Keratinocyte (primary cell): ENCODE results near the gene CCDC3. TPM values are rescaled to one million over a fixed set of nuclear protein-coding genes. Genes with fewer than 3 reads are reported as not detected.

Experiments
- DNase-seq: peaks from one replicate; pipeline ENCODE4 v3.0.0-alpha.2; 2011; ENCODE audit warnings: low read depth, missing footprints, low spot score
- FAIRE-seq: peaks from 2 replicates; lab custom pipeline; 2011; peaks lifted over from hg19 to GRCh38; lab: Jason Lieb, UNC
- H2AFZ ChIP-seq: 2 replicates; pipeline ENCODE4 v1.6.0; 2012; ENCODE audit warnings: low read length, control low read depth, inconsistent platforms; ENCODE audit not compliant: control insufficient read depth
- H3K27ac ChIP-seq: 2 replicates; pipeline ENCODE4 v1.5.1; 2011; ENCODE audit warnings: low read length; ENCODE audit not compliant: control insufficient read depth, insufficient read depth
- H3K27me3 ChIP-seq: 3 replicates; pipeline ENCODE4 v1.6.0; 2011; ENCODE audit warnings: low read length; ENCODE audit not compliant: control insufficient read depth, insufficient read depth; ENCODE audit errors: extremely low read depth
- H3K36me3 ChIP-seq, 2 experiments: 2 replicates in 1 of 2; 3 replicates in 1 of 2; pipeline ENCODE4 v1.5.1; 2011; ENCODE audit warnings: low read length in 2 of 2, mild to moderate bottlenecking in 1 of 2; ENCODE audit not compliant: control insufficient read depth in 2 of 2, insufficient read depth in 2 of 2; ENCODE audit errors: extremely low read depth in 1 of 2
- H3K4me1 ChIP-seq: 3 replicates; pipeline ENCODE4 v1.5.1; 2011; ENCODE audit warnings: low read length; ENCODE audit not compliant: control insufficient read depth, insufficient read depth; ENCODE audit errors: extremely low read depth
- H3K4me2 ChIP-seq: 3 replicates; pipeline ENCODE4 v1.6.0; 2011; ENCODE audit warnings: low read depth, low read length; ENCODE audit not compliant: control insufficient read depth, insufficient read depth; ENCODE audit errors: extremely low read depth
- H3K4me3 ChIP-seq, 3 experiments: fragments of 200-600 bp in 1 of 3; sonication (generic) in 1 of 3; 2 replicates in 2 of 3; 3 replicates in 1 of 3; pipeline ENCODE4 v1.5.1; 2011 to 2016; ENCODE audit warnings: low read length in 3 of 3, mild to moderate bottlenecking in 3 of 3, control low read depth in 2 of 3, inconsistent platforms in 1 of 3, low read depth in 1 of 3, mixed read lengths in 1 of 3, mixed run types in 1 of 3, moderate library complexity in 1 of 3; ENCODE audit not compliant: control insufficient read depth in 2 of 3, insufficient read depth in 2 of 3; ENCODE audit errors: extremely low read depth in 1 of 3
- H3K79me2 ChIP-seq: 2 replicates; pipeline ENCODE4 v1.6.0; 2012; ENCODE audit warnings: low read length; ENCODE audit not compliant: control insufficient read depth, insufficient read depth
- H3K9ac ChIP-seq: 3 replicates; pipeline ENCODE4 v1.6.0; 2011; ENCODE audit warnings: low read length; ENCODE audit not compliant: control insufficient read depth, insufficient read depth; ENCODE audit errors: extremely low read depth
- H3K9me1 ChIP-seq: 3 replicates; pipeline ENCODE4 v1.6.0; 2011; ENCODE audit warnings: low read length; ENCODE audit not compliant: control insufficient read depth, insufficient read depth; ENCODE audit errors: extremely low read depth
- H3K9me3 ChIP-seq: 2 replicates; pipeline ENCODE4 v1.5.1; 2012; ENCODE audit warnings: low read depth, low read length; ENCODE audit not compliant: control insufficient read depth
- H4K20me1 ChIP-seq: 3 replicates; pipeline ENCODE4 v1.6.0; 2011; ENCODE audit warnings: low read length; ENCODE audit not compliant: control insufficient read depth, insufficient read depth; ENCODE audit errors: extremely low read depth
- EZH2 ChIP-seq: IDR thresholded peaks from one replicate; pipeline ENCODE4 v1.6.1; 2012; ENCODE audit warnings: inconsistent platforms, mild to moderate bottlenecking, low read length, moderate library complexity
- dilution Hi-C: fragments of 300-500 bp; cut with MboI; formaldehyde crosslinking; loops from one replicate; pipeline ENCODE4 v1.7.0; 2020; ENCODE audit warnings: low sequenced_read_pairs; ENCODE audit not compliant: extremely low pct_ligation_motif_present
- polyA minus RNA-seq, 3 experiments: library from RNA; depleted of rRNA, polyadenylated mRNA; stranded (reverse); fragments of >200 nt; gene quantifications; 1 replicate in 1 of 3; 2 replicates in 1 of 3; 3 replicates in 1 of 3; pipeline ENCODE4 v1.2.3, GENCODE V29; 2011
- polyA plus RNA-seq, 5 experiments: library from polyadenylated mRNA; depleted of rRNA in 3 of 5; stranded (reverse) in 3 of 5; stranded (forward) in 1 of 5; unstranded in 1 of 5; fragments of >200 nt; gene quantifications; 1 replicate in 1 of 5; 2 replicates in 3 of 5; 3 replicates in 1 of 5; pipeline versions ENCODE4 v1.2.1 to v1.2.3, GENCODE V29; 2011 to 2012; ENCODE audit warnings: missing spikeins in 2 of 5, low read depth in 1 of 5, low replicate concordance in 1 of 5
- TF ChIP-seq, protein P1 (sequence below), 3 experiments: IDR thresholded peaks in 1 of 3; conservative IDR thresholded peaks in 1 of 3; optimal IDR thresholded peaks in 1 of 3; 2 replicates in 2 of 3; 3 replicates in 1 of 3; pipeline versions ENCODE3 to v1.5.1; 2011; ENCODE audit warnings: low read length in 3 of 3, mild to moderate bottlenecking in 3 of 3, moderate library complexity in 2 of 3, control low read depth in 1 of 3, inconsistent platforms in 1 of 3; ENCODE audit not compliant: insufficient read depth in 2 of 3; ENCODE audit errors: extremely low read depth in 1 of 3

The CCDC3 gene
- polyA plus RNA-seq, result 0.25 to 0.39 TPM (median 0.35 TPM) in 3 replicates
- polyA plus RNA-seq (2011; ENCODE audit: low read depth), result not detected
- 0.29 and 0.30 TPM in 2 replicates for polyA plus RNA-seq (2011; cell fraction: cytosol; rRNA removed)
- polyA plus RNA-seq (2011; cell fraction: nucleus; rRNA removed), result 0.09 and 0.12 TPM in 2 replicates
- 0.29 and 0.66 TPM in 2 replicates for polyA plus RNA-seq (2012; ENCODE audit: low replicate concordance)
- 0.07 to 0.85 TPM in 2 of 3 replicates, not detected in the other for polyA minus RNA-seq
- not detected for polyA minus RNA-seq (2011; cell fraction: cytosol; rRNA and poly(A)+ RNA removed)
- not detected in 2 replicates for polyA minus RNA-seq (2011; cell fraction: nucleus; rRNA and poly(A)+ RNA removed)

DNA sequence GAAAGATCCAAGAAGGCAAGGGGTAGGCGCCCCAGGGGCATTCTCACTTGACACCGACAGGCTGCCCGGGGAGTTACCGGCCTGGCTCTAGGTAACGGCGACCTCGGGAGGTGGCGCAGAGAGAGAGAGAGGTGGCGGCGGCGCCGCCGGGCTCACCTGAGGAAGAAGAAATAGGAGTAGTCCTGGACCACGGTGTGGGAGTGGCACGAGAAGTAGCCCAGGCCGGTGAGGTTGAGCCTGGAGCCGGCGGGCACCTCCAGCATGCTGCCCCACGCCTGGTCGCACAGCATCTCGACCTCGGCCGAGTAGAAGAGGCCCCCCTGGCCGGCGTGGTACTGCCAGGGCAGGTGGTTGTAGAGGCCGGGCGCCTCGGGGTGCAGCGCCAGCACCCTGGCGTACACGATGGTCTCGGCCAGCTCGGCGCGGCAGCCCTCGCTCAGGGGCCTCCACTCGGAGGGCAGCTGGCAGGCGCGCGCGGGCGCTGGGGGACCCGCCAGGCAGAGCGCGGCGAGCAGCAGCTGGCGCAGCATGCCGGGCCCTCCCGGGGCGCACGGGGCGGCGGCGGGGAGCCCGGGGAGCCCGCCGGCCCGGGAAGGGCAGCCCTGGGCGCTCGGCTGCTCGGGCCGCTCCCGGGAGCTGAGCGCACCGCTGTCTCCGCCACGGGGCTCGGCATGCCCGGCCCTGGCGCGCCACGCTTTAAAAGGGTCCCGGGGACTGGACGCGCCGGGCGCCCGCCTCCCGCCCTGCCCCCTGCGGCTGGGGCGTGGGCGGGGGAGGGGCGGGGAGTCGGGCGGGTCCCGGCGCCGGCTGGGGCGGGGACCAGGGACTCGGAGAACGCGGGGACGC lies at the start of gene CCDC3:
CCDC3 (minus strand) TSS at position 673 of the 846 bp plus-strand sequence; CDS start at position 530, 143 bp downstream.
- TF ChIP-seq, protein P1, sequence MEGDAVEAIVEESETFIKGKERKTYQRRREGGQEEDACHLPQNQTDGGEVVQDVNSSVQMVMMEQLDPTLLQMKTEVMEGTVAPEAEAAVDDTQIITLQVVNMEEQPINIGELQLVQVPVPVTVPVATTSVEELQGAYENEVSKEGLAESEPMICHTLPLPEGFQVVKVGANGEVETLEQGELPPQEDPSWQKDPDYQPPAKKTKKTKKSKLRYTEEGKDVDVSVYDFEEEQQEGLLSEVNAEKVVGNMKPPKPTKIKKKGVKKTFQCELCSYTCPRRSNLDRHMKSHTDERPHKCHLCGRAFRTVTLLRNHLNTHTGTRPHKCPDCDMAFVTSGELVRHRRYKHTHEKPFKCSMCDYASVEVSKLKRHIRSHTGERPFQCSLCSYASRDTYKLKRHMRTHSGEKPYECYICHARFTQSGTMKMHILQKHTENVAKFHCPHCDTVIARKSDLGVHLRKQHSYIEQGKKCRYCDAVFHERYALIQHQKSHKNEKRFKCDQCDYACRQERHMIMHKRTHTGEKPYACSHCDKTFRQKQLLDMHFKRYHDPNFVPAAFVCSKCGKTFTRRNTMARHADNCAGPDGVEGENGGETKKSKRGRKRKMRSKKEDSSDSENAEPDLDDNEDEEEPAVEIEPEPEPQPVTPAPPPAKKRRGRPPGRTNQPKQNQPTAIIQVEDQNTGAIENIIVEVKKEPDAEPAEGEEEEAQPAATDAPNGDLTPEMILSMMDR (optimal IDR thresholded peaks at IDR 0.05 in 1 of 3, IDR thresholded peaks at IDR 0.05 in 1 of 3, conservative IDR thresholded peaks at IDR 0.05 in 1 of 3; ENCODE audit: extremely low read depth in 1 of 3, insufficient read depth in 2 of 3, low read length in 3 of 3), result no peak
- no peak for TF ChIP-seq EZH2
- no peaks in the 10 kb centered on the region for H3K4me1 ChIP-seq
- FAIRE-seq (no peak), DNase-seq (no peak)
- H3K9me3 ChIP-seq, result no peaks in the 10 kb centered on the region
- peak within 1 kb of the TSS; percentile 26 for H3K9ac ChIP-seq
- H3K9me1 ChIP-seq, result no peaks in the 10 kb centered on the region
- peak within 1 kb of the TSS; percentile 30 to 49 (median 43) for H3K4me3 ChIP-seq
- H2AFZ ChIP-seq, result peak within 1 kb of the TSS; percentile 45
- dilution Hi-C loops, result no loop called here
- no peaks in the 10 kb centered on the region for H4K20me1 ChIP-seq
- peak within 1 kb of the TSS; percentile 68 for H3K4me2 ChIP-seq
- H3K36me3 ChIP-seq, result no peaks in the 10 kb centered on the region
- H3K27ac ChIP-seq, result no peak within 1 kb of the TSS
- no peaks in the 10 kb centered on the region for H3K79me2 ChIP-seq
- H3K27me3 ChIP-seq, result peaks cover 16% of the 10 kb centered on the region

DNA sequence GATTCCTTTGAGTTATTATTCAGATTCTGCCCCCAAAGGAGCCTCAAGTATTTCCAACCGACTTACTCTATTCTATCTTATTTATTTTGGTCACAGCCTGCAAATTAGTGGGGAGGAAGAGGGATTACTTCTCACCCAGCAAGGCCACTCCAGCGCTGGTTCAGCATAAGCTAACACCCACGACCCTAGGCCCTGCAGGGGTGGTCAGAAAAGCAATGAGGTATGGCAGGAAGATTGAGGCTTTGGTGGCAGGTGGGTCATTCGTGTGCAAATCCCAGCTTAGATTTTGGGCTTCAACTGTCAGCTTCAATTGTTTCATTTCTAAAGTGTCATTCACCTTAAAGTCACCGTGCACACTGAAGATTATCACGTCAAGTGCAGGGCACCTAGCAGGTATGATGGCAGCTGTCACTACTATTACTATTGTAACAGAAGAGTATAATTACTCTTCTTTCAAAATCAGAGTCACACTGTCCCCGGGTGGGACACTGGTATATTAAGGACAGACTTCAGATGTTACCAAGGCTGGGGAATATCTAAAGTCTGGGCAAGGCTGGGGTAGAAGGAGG lies 49.7 kb upstream of the CCDC3 start:
- Histone ChIP-seq H3K4me2 (no peak overlapping the region), H3K9me3 (no peaks in the 10 kb centered on the region), H3K79me2 (no peaks in the 10 kb centered on the region), H3K27ac (no peak overlapping the region), H3K9me1 (no peaks in the 10 kb centered on the region), H3K4me3 (no peak overlapping the region), H3K4me1 (no peaks in the 10 kb centered on the region), H2AFZ (no peak overlapping the region), H3K36me3 (no peaks in the 10 kb centered on the region), H3K27me3 (peaks cover 8% of the 10 kb centered on the region), H3K9ac (no peak overlapping the region), H4K20me1 (no peaks in the 10 kb centered on the region)
- dilution Hi-C loops, result no loop called here
- FAIRE-seq, result no peak
- no peak for DNase-seq
- no peak for TF ChIP-seq EZH2
- TF ChIP-seq, protein P1 (optimal IDR thresholded peaks at IDR 0.05 in 1 of 3, IDR thresholded peaks at IDR 0.05 in 1 of 3, conservative IDR thresholded peaks at IDR 0.05 in 1 of 3; ENCODE audit: extremely low read depth in 1 of 3, insufficient read depth in 2 of 3, low read length in 3 of 3), result no peak
